Esophagus squamous epithelium (tissue), 4 donors: ENCODE results near the gene C1orf141.

ENCODE experiments used
- POLR2A ChIP-seq, 4 donors: fragments of 450-650 bp; IDR thresholded peaks; one replicate each; pipeline ENCODE4 v1.6.1; 2017; ENCODE audit warnings: antibody characterized with exemption in 4 of 4, mild to moderate bottlenecking in 4 of 4, moderate library complexity in 3 of 4
- TF ChIP-seq, protein P1 (sequence below), 6 experiments: fragments of 450-650 bp in 4 of 6; fragments of 200-600 bp in 2 of 6; sonication (generic) in 2 of 6; IDR thresholded peaks; one replicate each; pipeline ENCODE4 v1.5.1; 2016 to 2019; ENCODE audit warnings: antibody characterized with exemption in 6 of 6, mild to moderate bottlenecking in 4 of 6, moderate library complexity in 4 of 6

DNA sequence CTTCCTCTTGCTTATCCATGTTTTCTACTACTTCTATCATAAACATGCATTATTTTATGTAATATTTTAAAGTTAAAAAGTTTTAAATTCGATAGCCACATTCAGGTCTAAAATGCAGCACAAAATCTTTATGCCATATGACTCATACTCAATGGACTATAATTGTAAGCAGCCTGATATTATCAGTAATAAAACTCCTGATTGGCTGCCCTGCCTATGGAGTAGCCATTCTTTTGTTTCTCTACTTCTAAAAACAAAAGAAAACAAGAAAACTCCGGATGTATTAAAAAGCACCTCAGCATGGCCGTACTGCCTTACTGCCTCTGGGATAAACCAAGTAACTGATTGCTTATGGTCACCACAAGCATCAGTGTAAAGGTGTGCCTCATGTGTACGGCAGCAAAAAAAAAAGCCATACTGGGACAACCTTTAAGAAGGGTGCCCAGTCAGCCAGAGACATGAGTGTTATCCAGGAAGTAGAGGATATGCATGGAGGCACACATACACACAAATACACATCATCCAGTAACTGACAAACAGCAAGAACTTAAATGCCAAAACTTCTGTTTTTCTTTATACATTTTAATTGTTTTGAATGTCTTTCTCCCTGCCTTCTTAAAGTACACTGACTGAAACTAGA lies 90.0 kb downstream of the C1orf141 start:
- TF ChIP-seq, protein P1, sequence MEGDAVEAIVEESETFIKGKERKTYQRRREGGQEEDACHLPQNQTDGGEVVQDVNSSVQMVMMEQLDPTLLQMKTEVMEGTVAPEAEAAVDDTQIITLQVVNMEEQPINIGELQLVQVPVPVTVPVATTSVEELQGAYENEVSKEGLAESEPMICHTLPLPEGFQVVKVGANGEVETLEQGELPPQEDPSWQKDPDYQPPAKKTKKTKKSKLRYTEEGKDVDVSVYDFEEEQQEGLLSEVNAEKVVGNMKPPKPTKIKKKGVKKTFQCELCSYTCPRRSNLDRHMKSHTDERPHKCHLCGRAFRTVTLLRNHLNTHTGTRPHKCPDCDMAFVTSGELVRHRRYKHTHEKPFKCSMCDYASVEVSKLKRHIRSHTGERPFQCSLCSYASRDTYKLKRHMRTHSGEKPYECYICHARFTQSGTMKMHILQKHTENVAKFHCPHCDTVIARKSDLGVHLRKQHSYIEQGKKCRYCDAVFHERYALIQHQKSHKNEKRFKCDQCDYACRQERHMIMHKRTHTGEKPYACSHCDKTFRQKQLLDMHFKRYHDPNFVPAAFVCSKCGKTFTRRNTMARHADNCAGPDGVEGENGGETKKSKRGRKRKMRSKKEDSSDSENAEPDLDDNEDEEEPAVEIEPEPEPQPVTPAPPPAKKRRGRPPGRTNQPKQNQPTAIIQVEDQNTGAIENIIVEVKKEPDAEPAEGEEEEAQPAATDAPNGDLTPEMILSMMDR (IDR thresholded peaks at IDR 0.05): no peak
- TF ChIP-seq POLR2A (IDR thresholded peaks at IDR 0.05): no peak
